IPS-NIHi7 (cell line): ENCODE measurements around the gene TUBG2.

Source experiments
- DNase-seq: peaks from one replicate; pipeline ENCODE4 v3.0.0; 2012; ENCODE audit warnings: mixed read lengths; ENCODE audit errors: extremely low spot score

TUBG2 gene

DNA sequence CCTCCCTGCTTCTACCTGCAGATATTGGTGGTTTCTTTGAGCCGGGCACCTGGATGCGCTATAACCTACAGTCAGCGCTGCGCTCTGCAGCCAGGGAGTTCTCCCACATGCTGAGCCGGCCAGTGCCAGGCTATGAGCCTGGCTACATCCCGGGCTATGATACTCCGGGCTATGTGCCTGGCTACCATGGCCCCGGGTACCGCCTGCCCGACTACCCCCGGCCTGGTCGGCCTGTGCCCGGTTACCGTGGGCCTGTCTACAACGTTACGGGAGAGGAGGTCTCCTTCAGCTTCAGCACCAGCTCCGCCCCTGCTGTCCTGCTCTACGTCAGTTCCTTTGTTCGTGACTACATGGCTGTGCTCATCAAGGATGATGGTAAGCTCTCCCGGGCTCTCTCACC lies 36.4 kb downstream of the TUBG2 start:
- no peak for DNase-seq

GRCh38 chr17:42697108-42697811 lies 38.2 kb downstream of the TUBG2 start:
- no peak for DNase-seq

- no peak for DNase-seq
These were observed 39.8 kb downstream of the TUBG2 start for GRCh38 chr17:42698736-42699414.

DNA sequence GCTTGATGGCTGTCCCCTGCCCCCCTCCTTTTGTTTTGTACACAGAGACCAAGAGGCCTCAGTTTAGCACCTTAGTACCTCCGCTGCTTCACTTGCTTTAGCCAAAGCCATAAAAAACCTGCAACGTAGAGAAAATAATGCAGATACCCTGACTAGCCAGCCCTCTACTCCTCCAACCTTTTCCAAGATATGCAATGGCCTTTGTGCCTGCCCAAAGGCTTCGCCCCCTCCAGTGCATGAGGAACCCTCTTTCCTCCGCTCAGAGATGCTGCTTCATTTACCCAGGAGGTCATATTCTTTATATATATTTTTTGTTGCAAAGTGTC lies 40.3 kb downstream of the TUBG2 start:
- no peak for DNase-seq

GRCh38 chr17:42700586-42701289 lies 41.7 kb downstream of the TUBG2 start:
- DNase-seq: no peak

DNA sequence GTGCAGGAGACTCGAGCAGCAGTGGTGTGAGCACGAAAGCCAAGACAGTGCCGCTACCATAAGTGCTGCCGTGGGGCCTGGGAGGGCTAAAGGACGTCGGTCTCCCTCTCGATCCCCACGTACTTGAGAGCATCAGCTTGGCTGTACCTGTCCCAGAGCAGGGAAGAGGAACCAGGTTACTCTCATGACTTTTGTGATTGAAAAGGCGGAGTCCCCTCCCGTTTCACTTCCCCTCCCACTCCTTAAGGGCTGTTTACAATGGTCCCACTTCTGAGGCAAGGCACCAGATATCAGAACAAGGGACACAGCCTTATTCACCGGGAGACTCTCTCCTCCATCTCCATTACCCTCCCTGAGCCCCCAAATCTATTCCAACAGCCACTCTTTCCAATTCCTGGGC lies 43.4 kb downstream of the TUBG2 start:
- DNase-seq: no peak

- DNase-seq: no peak
These were observed 45.4 kb downstream of the TUBG2 start for GRCh38 chr17:42704490-42704836.

GRCh38 chr17:42704837-42705494 lies 45.9 kb downstream of the TUBG2 start:
- DNase-seq: no peak

- DNase-seq: no peak
These were observed 47.6 kb downstream of the TUBG2 start for GRCh38 chr17:42706732-42707131.

DNA sequence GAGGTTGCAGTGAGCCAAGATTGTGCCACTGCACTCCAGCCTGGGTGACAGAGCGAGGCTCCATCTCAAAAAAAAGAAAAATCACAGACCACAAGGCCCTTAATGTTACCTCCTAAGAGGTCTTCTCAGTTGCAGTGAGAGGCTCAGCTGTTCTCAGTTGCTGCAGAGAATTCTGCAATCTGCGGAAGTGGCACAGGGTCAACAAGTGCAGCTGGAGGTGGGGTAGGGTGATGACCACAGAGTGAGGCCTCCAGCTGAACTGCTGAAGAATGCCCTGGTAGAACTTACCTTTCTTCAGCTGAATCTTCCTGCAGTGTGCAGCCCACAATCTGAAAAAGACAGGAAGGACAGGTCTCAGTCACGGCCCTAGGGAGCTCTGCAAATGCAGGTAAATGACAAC lies 49.5 kb downstream of the TUBG2 start:
- DNase-seq: no peak

GRCh38 chr17:42709561-42709960 lies 50.5 kb downstream of the TUBG2 start:
- DNase-seq: no peak
